GM19467 (cell line): ENCODE measurements around the gene GRIN2C.

Experiments used
- ATAC-seq: cut with Tn5 transposase; IDR thresholded peaks from one replicate; pipeline ENCODE4 v1.9.1; 2021; ENCODE audit warnings: mild to moderate bottlenecking, moderate library complexity; ENCODE audit not compliant: unreplicated experiment

GRIN2C gene

GRCh38 chr17:74864866-74865395 is 5.2 kb upstream of the GRIN2C start:
- ATAC-seq = no peak

GRCh38 chr17:74864297-74864865 is 4.7 kb upstream of the GRIN2C start:
- ATAC-seq = no peak

GRCh38 chr17:74863420-74864296 is 4.0 kb upstream of the GRIN2C start:
- ATAC-seq = no peak

- no peak for ATAC-seq
These were observed 3.2 kb upstream of the GRIN2C start for GRCh38 chr17:74862919-74863318.

GRCh38 chr17:74862108-74862901 is 2.6 kb upstream of the GRIN2C start:
- no peak for ATAC-seq

GRCh38 chr17:74861662-74862107 is 2.0 kb upstream of the GRIN2C start:
- no peak for ATAC-seq

GRCh38 chr17:74860872-74861661 is 1.4 kb upstream of the GRIN2C start:
- ATAC-seq = no peak

- ATAC-seq = no peak
These were observed 665 bp upstream of the GRIN2C start for GRCh38 chr17:74860229-74860871.

GRCh38 chr17:74858672-74859458 is 820 bp downstream of the GRIN2C start:
- ATAC-seq = no peak

- no peak for ATAC-seq
These were observed 2.5 kb downstream of the GRIN2C start for GRCh38 chr17:74857191-74857590.

GRCh38 chr17:74856112-74856511 is 3.6 kb downstream of the GRIN2C start:
- no peak for ATAC-seq

GRCh38 chr17:74855323-74855722 is 4.4 kb downstream of the GRIN2C start:
- no peak for ATAC-seq

- ATAC-seq = no peak
These were observed 4.9 kb downstream of the GRIN2C start for GRCh38 chr17:74854792-74855191.

- no peak for ATAC-seq
These were observed 6.0 kb downstream of the GRIN2C start for GRCh38 chr17:74853669-74854068.

GRCh38 chr17:74853048-74853397 is 6.7 kb downstream of the GRIN2C start:
- no peak for ATAC-seq

GRCh38 chr17:74852237-74853047 is 7.2 kb downstream of the GRIN2C start:
- ATAC-seq = no peak

GRCh38 chr17:74851612-74852236 is 8.0 kb downstream of the GRIN2C start:
- ATAC-seq = no peak

GRCh38 chr17:74850914-74851313 is 8.8 kb downstream of the GRIN2C start:
- no peak for ATAC-seq
